HepG2 (cell line): Measurements from ENCODE around the gene MAST1. TPM values are rescaled to one million over a fixed set of nuclear protein-coding genes. Genes with fewer than 3 reads are reported as not detected.
A peak's percentile ranks its signal among the peaks of the same experiment; 100 is the strongest.

Source experiments
- ADNP ChIP-seq: sonication (generic); formaldehyde crosslinking; IDR thresholded peaks from 2 replicates; pipeline ENCODE4 v1.4.0; 2020; ENCODE audit warnings: missing genetic modification reagents
- FOXO1 ChIP-seq: sonication (generic); formaldehyde crosslinking; IDR thresholded peaks from 2 replicates; pipeline ENCODE4 v1.4.0; 2020; ENCODE audit warnings: missing genetic modification reagents
- KLF12 ChIP-seq: sonication (generic); formaldehyde crosslinking; IDR thresholded peaks from 2 replicates; pipeline ENCODE4 v1.4.0; 2020; ENCODE audit warnings: missing genetic modification reagents, borderline replicate concordance
- NR2C2 ChIP-seq: sonication (generic); formaldehyde crosslinking; IDR thresholded peaks from 2 replicates; pipeline ENCODE4 v1.4.0; 2020; ENCODE audit warnings: missing genetic modification reagents, mild to moderate bottlenecking, moderate library complexity, borderline replicate concordance
- RNF2 ChIP-seq: fragments of 450-650 bp; conservative IDR thresholded peaks from 2 replicates; pipeline ENCODE4 v1.6.1; 2016; ENCODE audit warnings: low read depth
- SALL1 ChIP-seq: sonication (generic); formaldehyde crosslinking; IDR thresholded peaks from 2 replicates; pipeline ENCODE4 v1.8.0; 2022; ENCODE audit warnings: mild to moderate bottlenecking, missing genetic modification reagents
- ZIK1 ChIP-seq: sonication (generic); formaldehyde crosslinking; IDR thresholded peaks from 2 replicates; pipeline ENCODE4 v1.5.0; 2020; ENCODE audit warnings: mild to moderate bottlenecking, low read depth, missing genetic modification reagents, borderline replicate concordance
- ZNF501 ChIP-seq: sonication (generic); formaldehyde crosslinking; IDR thresholded peaks from 2 replicates; pipeline ENCODE4 v1.5.1; 2020; ENCODE audit warnings: mild to moderate bottlenecking, moderate library complexity, missing genetic modification reagents
- ZNF724P ChIP-seq: sonication (generic); formaldehyde crosslinking; IDR thresholded peaks from 2 replicates; pipeline ENCODE4 v1.8.0; 2022; ENCODE audit warnings: missing genetic modification reagents, borderline replicate concordance
- ZNF749 ChIP-seq: sonication (generic); formaldehyde crosslinking; IDR thresholded peaks from 2 replicates; pipeline ENCODE4 v1.8.0; 2022; ENCODE audit warnings: mild to moderate bottlenecking, missing genetic modification reagents, moderate library complexity, borderline replicate concordance
- ZNF775 ChIP-seq: sonication (generic); formaldehyde crosslinking; IDR thresholded peaks from 2 replicates; pipeline ENCODE4 v1.4.0; 2020; ENCODE audit warnings: missing genetic modification reagents, mild to moderate bottlenecking, moderate library complexity, borderline replicate concordance
- ZNF792 ChIP-seq: IDR thresholded peaks from 2 replicates; pipeline ENCODE4 v1.6.1; 2016
- ZNF816 ChIP-seq: sonication (generic); formaldehyde crosslinking; IDR thresholded peaks from 2 replicates; pipeline ENCODE4 v1.8.0; 2022; ENCODE audit warnings: missing genetic modification reagents, mild to moderate bottlenecking, borderline replicate concordance
- polyA plus RNA-seq, 8 experiments: library from polyadenylated mRNA; depleted of rRNA in 3 of 8; stranded (reverse) in 7 of 8; unstranded in 1 of 8; fragments of >200 nt; fragmentation: Illumina TruSeq in 4 of 8; extraction: Trizol in 4 of 8; gene quantifications; 2 replicates each; pipeline versions ENCODE4 v1.2.1 to v1.2.3, GENCODE V29; 2011 to 2016; ENCODE audit warnings: low read depth in 4 of 8, missing spikeins in 1 of 8, mixed read lengths in 1 of 8; ENCODE audit not compliant: insufficient read depth in 1 of 8
- total RNA-seq, 5 experiments: library from RNA; depleted of rRNA; stranded (reverse); fragments of >200 nt; fragmentation: Illumina TruSeq; extraction: Trizol; gene quantifications; 2 replicates each; pipeline ENCODE4 v1.2.3, GENCODE V29; 2016; ENCODE audit warnings: low read depth in 1 of 5
- TF ChIP-seq, protein P1 (sequence below): sonication (generic); formaldehyde crosslinking; conservative IDR thresholded peaks from 2 replicates; pipeline ENCODE4 v1.4.0; 2020; ENCODE audit warnings: missing genetic modification reagents
- TF ChIP-seq, protein P2 (sequence below): sonication (generic); formaldehyde crosslinking; IDR thresholded peaks from 2 replicates; pipeline ENCODE4 v1.5.0; 2020; ENCODE audit warnings: missing genetic modification reagents
- TF ChIP-seq, protein P3 (sequence below), 2 experiments: IDR thresholded peaks; 2 replicates each; pipeline ENCODE4 v1.6.1; 2011 to 2012; ENCODE audit warnings: low read length in 2 of 2, borderline replicate concordance in 1 of 2, low read depth in 1 of 2, mild to moderate bottlenecking in 1 of 2, moderate library complexity in 1 of 2
- TF ChIP-seq, protein P4 (sequence below): sonication (generic); formaldehyde crosslinking; IDR thresholded peaks from 2 replicates; pipeline ENCODE4 v1.5.1; 2020; ENCODE audit warnings: missing genetic modification reagents, mild to moderate bottlenecking, borderline replicate concordance
- TF ChIP-seq, protein P5 (sequence below): sonication (generic); formaldehyde crosslinking; IDR thresholded peaks from 2 replicates; pipeline ENCODE4 v1.5.0; 2020; ENCODE audit warnings: mild to moderate bottlenecking, missing genetic modification reagents, moderate library complexity

The MAST1 gene
- total and polyA plus RNA-seq, 2 of the 13 experiments (the other 11 are each of a cell fraction or from before 2014, with no cell fraction given): 0.73 to 4.7 TPM

DNA sequence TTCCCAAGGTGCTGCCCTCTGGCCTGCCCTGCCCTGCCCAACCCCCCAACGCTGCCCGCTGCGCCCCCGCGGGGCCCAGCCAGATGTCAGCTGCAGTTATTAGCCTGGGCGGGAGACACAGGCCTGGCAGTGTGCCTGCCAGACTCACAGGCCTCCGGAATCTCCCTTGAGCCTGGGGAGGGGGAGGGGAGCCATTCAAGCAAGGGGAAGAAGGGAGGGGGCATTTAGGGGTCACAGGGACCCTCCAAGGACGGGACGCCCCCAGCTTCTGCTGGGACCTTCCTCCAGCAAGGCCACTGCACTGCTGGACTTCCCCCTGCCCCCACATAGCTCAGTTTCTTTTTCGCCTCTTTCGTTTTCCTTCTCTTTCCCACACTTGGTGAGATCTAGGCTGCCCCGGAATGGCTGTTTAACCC lies 49.6 kb upstream of the MAST1 start (continued):
- TF ChIP-seq FOXO1 (CRISPR knock-in tag): no peak
- peak; percentile 13; the same call in 1 of the 2 replicates for TF ChIP-seq SALL1 (CRISPR knock-in tag)
- no peak for TF ChIP-seq ZNF724P (CRISPR knock-in tag)
- no peak for TF ChIP-seq KLF12
- no peak for TF ChIP-seq RNF2
- no peak for TF ChIP-seq ZNF775
- TF ChIP-seq, protein P1, sequence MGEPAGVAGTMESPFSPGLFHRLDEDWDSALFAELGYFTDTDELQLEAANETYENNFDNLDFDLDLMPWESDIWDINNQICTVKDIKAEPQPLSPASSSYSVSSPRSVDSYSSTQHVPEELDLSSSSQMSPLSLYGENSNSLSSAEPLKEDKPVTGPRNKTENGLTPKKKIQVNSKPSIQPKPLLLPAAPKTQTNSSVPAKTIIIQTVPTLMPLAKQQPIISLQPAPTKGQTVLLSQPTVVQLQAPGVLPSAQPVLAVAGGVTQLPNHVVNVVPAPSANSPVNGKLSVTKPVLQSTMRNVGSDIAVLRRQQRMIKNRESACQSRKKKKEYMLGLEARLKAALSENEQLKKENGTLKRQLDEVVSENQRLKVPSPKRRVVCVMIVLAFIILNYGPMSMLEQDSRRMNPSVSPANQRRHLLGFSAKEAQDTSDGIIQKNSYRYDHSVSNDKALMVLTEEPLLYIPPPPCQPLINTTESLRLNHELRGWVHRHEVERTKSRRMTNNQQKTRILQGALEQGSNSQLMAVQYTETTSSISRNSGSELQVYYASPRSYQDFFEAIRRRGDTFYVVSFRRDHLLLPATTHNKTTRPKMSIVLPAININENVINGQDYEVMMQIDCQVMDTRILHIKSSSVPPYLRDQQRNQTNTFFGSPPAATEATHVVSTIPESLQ (CRISPR knock-in tag): no peak
- no peak for TF ChIP-seq NR2C2 (CRISPR knock-in tag)
- peak; percentile 49; the same call in 1 of the 2 replicates for TF ChIP-seq ZNF792 (CRISPR knock-in tag)
- TF ChIP-seq, protein P2, sequence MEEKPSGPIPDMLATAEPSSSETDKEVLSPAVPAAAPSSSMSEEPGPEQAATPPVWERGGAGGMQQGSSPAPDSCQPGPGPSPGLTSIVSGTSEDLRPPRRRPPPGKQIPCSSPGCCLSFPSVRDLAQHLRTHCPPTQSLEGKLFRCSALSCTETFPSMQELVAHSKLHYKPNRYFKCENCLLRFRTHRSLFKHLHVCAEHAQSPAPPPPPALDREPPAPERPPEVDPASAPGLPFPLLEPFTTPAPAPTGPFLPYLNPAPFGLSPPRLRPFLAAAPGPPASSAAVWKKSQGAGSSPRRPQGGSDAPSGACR (CRISPR knock-in tag): 0 out of 2 replicates have a peak, but pooled peaks have one; percentile 44
- TF ChIP-seq, protein P3, sequence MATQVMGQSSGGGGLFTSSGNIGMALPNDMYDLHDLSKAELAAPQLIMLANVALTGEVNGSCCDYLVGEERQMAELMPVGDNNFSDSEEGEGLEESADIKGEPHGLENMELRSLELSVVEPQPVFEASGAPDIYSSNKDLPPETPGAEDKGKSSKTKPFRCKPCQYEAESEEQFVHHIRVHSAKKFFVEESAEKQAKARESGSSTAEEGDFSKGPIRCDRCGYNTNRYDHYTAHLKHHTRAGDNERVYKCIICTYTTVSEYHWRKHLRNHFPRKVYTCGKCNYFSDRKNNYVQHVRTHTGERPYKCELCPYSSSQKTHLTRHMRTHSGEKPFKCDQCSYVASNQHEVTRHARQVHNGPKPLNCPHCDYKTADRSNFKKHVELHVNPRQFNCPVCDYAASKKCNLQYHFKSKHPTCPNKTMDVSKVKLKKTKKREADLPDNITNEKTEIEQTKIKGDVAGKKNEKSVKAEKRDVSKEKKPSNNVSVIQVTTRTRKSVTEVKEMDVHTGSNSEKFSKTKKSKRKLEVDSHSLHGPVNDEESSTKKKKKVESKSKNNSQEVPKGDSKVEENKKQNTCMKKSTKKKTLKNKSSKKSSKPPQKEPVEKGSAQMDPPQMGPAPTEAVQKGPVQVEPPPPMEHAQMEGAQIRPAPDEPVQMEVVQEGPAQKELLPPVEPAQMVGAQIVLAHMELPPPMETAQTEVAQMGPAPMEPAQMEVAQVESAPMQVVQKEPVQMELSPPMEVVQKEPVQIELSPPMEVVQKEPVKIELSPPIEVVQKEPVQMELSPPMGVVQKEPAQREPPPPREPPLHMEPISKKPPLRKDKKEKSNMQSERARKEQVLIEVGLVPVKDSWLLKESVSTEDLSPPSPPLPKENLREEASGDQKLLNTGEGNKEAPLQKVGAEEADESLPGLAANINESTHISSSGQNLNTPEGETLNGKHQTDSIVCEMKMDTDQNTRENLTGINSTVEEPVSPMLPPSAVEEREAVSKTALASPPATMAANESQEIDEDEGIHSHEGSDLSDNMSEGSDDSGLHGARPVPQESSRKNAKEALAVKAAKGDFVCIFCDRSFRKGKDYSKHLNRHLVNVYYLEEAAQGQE (IDR thresholded peaks at IDR 0.05; ENCODE audit: borderline replicate concordance in 1 of 2, low read depth in 1 of 2, low read length in 2 of 2): no peak
- TF ChIP-seq ZNF749 (CRISPR knock-in tag): peak; percentile 52; the same call in 1 of the 2 replicates
- TF ChIP-seq, protein P4, sequence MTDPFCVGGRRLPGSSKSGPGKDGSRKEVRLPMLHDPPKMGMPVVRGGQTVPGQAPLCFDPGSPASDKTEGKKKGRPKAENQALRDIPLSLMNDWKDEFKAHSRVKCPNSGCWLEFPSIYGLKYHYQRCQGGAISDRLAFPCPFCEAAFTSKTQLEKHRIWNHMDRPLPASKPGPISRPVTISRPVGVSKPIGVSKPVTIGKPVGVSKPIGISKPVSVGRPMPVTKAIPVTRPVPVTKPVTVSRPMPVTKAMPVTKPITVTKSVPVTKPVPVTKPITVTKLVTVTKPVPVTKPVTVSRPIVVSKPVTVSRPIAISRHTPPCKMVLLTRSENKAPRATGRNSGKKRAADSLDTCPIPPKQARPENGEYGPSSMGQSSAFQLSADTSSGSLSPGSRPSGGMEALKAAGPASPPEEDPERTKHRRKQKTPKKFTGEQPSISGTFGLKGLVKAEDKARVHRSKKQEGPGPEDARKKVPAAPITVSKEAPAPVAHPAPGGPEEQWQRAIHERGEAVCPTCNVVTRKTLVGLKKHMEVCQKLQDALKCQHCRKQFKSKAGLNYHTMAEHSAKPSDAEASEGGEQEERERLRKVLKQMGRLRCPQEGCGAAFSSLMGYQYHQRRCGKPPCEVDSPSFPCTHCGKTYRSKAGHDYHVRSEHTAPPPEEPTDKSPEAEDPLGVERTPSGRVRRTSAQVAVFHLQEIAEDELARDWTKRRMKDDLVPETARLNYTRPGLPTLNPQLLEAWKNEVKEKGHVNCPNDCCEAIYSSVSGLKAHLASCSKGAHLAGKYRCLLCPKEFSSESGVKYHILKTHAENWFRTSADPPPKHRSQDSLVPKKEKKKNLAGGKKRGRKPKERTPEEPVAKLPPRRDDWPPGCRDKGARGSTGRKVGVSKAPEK (CRISPR knock-in tag): no peak
- no peak for TF ChIP-seq ZNF816 (CRISPR knock-in tag)
- TF ChIP-seq ZIK1 (CRISPR knock-in tag): no peak
- no peak for TF ChIP-seq ADNP
- TF ChIP-seq ZNF501 (CRISPR knock-in tag): 0 out of 2 replicates have a peak, but pooled peaks have one; percentile 14
- TF ChIP-seq, protein P5, sequence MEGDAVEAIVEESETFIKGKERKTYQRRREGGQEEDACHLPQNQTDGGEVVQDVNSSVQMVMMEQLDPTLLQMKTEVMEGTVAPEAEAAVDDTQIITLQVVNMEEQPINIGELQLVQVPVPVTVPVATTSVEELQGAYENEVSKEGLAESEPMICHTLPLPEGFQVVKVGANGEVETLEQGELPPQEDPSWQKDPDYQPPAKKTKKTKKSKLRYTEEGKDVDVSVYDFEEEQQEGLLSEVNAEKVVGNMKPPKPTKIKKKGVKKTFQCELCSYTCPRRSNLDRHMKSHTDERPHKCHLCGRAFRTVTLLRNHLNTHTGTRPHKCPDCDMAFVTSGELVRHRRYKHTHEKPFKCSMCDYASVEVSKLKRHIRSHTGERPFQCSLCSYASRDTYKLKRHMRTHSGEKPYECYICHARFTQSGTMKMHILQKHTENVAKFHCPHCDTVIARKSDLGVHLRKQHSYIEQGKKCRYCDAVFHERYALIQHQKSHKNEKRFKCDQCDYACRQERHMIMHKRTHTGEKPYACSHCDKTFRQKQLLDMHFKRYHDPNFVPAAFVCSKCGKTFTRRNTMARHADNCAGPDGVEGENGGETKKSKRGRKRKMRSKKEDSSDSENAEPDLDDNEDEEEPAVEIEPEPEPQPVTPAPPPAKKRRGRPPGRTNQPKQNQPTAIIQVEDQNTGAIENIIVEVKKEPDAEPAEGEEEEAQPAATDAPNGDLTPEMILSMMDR (CRISPR knock-in tag): peak; percentile 41; the same call in 1 of the 2 replicates
